G401.6 (cell line): ENCODE data around the gene RAB26.

Experiments
- FAIRE-seq: peaks from 2 replicates; lab custom pipeline; 2012; peaks lifted over from hg19 to GRCh38; lab: Jason Lieb, UNC

RAB26 gene

DNA sequence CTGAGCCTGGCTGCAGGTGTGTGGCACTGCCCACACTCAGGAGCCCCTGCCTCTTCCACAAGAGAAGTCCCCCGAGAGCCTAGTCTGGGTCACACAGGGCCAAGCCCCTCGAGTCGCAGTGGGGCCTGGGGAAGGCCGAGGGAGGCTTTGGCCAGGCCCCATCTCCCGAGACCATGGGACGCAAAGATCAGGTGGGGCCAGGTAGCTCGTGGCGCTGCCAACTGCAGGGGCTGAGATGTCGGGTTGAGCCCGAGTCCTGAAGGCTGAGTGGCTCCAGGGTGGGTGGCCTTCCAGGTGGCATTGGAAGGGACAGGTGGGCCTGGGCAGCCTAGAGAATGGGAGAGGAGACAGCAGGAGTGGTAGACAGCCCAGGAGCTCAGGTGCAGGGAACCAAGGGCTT, 13.5 kb downstream of the RAB26 start:
- FAIRE-seq: no peak

DNA sequence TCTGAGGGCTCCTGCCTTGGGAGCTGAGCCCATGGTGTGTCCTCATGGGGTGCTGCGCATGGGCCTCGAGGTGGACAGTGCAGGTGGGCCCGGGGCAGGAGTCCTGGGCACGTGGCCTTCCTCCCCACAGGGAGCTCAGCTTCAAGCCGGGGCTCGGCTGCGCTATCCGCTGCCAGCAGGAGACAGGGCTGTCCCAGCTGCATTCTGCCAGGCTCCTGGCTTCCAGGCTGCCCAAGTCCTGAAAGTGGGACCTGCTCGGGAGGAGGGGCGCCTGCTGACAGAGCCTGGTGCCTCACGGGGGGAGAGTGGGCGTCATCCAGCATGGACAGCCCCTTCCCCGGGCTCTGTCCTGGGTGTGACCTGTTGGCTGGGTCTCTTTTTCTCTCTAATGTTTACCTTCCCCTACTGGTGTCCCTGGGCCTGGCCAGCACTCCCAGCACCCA, 14.3 kb downstream of the RAB26 start:
- no peak for FAIRE-seq

DNA sequence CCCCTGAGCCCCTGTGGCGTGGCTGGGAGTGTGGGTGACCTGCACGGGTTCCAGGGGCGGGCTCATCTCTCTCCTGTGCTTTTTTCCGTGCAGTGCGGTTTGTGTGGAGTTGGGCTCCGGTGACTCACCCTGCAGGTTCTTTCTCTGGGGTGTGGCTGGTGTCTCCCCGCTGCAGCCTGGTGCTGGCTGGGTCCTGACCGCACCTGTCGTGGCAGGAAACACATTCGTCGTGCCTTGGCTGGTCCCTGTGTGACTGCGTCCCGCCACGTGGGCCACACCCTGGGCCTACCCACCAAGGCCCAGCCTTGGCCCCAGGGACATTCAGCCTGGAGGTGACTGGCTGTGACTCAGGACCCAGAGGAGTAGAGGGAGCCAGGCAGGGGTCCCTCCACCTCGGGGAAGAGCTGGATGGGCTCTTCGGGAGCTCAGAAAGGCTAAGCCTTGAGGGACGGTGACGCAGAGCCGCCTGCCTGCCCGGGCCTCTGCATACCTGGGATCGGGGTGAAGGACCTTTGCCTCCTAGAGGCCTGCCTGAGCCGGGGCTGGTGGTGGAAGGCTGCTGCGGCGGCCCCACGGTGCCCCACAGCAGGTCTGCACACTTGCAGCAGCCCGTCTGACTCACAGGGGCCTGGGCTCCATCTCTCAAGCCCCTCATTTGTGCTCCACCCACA, 14.9 kb downstream of the RAB26 start:
- FAIRE-seq: no peak

DNA sequence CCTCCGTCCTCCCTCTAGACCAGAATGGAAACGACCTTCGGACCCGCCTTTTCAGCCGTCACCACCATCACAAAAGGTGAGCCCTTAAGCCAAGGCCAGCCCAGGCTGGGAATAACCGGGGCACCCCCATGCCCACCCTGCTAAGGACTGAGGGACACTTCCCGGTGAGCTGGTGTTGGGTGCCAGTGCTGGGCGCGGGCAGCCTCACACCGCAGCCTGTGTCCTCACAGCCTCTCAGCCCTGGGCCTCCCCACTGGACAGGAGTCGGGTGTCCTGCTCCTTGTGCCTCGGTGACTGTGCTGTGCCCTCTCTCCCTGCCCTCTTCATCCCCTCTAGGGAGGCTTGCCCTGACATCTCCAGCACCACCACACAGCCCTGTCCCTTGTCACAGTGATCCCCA, 17.4 kb downstream of the RAB26 start:
- FAIRE-seq: no peak

DNA sequence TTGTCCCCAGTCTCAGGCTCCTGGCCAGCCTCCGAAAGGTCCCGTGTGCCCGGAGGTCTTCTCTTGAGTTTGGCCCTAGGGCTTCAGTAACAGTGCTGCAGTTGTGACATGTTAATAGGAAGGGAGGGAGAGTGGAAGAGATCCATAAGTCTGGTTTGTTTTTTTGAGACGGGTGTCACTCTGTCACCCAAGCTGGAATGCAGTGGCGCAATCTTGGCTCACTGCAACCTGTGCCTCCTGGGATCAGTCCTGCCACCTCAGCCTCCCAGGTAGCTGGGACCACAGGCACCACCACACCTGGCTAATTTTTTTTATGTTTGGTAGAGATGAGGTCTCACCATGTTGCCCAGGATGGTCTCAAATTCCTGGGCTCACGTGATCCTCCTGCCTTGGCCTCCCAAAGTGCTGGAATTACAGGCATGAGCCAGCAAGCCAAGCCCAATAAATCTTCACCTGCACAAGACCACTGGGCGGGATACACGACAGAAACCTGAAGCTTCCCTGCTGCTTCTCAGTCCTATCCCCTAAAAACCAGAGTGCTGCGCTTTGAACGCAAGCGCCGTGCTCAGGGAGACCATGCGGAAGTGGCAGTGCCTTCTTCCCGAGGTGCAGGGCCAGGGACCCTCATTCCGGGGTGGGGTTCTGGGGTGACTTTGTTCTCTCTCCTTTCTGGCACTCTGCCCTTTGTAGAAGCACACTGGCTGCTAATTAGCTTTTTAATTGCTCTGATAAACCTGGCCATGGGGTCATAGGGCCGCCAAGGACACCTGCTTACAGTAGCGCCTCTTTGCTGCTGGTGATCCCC, 18.0 kb downstream of the RAB26 start:
- FAIRE-seq: no peak

DNA sequence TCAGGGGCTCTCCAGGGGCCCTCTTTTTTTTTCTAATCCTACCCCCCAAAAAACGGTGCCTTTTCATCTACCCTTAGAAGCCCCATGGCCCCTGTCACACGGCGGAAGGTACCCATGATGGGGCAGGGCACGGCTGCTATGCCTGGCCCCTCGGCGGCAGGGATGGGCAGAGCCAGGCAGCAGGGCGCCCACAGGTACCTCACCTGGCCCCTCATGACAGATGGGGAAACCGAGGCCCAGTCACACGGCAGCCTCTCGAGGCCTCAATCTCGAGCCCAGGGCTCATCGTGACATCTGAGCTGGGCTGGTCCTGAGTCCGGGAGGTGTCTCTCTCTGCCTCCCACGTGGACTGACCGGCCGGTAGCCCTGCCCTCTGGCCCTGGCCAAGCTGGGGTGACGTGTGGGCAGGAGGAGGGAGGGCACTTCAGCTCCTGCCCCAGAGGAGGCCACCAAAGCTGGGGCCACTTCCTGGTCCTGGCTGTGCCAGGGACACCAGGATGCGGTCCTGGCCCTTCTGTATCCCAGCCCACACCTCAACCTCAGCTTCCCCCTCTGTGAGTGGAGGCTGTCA, 18.7 kb downstream of the RAB26 start:
- FAIRE-seq: no peak

DNA sequence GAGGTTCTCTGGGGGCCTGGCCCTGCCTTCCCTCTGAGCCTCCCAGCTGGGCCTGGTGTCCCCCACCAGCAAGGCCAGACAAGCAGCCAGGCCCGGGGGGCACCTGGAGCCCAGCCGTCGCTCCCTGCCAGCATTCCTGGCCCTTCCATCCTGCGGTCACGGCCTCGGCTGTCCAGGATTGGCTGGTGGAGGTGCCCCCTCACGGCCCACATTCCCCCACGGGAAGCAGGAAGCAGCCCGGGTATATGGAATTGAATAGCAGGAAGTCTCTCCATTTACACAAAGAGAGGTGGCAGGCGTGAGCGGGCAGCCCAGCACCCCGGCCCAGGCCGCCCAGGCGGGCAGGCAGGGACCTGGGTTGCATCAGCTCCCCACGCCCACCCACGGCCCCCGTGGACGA, 21.7 kb downstream of the RAB26 start:
- FAIRE-seq: no peak

DNA sequence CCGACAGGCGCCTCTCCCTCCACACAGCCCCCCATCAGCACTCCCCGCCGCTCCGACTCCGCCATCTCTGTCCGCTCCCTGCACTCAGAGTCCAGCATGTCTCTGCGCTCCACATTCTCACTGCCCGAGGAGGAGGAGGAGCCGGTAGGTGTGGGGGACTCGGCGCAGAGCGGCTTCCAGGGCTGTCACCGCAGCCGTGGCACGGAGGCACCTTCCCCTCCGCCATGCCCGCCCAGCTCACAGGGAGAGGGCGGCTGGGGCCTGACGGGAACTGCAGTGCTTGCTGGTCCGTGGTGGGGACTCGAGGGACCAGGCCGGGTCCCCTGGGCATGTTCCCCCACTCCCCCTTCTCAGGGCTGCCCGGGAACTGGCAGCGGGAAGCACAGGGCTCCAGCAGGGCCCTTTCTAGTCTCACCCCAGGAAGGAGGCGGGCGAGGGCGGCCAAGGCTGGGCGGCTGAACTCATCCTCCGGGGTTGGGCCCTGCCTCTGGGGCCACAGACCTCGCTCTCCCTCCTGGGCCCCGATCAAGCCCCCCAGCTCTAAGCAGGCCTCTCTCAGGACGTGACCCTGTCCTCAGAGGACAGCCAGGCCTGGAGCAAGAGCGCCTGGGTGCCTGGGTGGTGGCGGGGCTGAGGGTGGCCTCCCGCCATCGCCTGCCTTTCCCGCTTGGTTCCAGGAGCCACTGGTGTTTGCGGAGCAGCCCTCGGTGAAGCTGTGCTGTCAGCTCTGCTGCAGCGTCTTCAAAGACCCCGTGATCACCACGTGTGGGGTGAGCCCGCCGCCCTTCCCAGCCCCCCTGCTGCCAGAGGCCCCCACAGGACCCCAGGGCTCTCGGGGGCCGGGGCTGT, 22.4 kb downstream of the RAB26 start:
- FAIRE-seq: no peak

DNA sequence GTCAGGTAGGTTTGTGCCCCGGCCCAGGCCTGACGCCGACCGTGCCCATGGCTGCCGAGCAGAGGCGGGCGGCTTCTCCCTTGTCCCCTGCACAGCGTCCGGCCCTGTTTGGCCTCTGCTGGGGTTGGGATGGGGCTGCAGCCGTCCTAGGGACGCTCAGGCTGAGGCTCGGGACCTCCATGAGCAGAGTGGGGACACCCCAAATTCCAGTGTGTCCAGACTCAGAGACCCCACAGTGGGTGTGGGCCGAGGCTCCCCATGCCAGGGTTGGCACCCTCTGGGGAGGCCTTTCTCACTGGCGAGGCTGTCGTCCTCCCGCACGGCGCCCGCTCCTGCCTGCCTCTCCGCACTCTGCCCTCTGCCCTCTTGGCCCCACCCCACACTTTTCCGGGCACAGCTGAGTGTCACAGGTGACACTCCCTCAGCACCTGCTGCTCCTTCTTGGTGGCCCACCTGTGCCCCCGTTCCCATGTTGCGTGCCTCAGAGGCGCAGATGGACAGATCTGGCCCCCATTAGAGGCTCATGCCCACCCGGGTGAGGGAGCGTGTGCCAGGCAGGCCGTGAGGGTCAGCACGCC, 23.3 kb downstream of the RAB26 start:
- FAIRE-seq: no peak

DNA sequence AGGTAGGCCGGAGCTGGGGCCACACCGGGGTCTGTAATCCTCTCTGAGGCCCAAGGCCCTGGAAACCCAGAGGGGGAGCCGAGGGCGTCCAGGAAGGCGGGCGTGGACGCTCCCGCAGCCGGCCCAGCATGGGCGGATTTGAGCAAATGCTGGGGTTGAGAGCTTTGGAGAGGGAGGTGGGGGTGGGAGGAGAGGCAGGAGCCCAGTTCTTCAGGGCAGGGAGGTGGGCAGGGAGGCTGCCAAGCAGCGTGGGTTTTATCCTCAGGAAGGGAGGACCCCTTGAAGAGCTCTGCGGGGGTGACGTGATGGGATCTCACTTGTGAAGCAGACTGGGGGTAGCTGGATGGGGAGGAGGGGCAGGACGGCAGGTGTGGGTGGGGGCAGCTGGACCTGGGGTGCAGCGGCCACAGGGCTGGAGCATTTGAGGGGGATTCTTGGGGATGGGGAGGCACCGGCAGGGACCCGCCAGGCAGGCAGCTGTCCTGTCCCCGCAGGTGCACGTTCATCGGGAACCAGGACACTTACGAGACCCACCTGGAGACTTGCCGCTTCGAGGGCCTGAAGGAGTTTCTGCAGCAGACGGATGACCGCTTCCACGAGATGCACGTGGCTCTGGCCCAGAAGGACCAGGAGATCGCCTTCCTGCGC, 24.4 kb downstream of the RAB26 start:
- no peak for FAIRE-seq

DNA sequence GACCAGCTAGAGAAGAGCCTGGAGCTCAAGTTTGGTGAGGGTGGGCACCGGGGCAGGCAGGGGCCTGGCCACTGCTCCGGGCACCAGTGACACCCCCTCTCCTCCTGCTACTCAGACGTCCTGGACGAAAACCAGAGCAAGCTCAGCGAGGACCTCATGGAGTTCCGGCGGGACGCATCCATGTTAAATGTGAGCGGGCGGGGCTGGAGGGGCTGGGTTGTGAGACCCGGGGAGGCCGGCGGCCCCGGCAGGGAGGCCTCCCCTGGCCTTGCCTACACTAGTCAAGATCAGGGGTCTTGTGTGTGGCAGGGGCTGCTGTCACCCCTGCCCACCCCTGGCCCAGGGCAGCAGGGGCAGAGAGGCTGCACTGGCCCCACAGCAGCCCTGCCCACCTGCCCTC, 24.9 kb downstream of the RAB26 start:
- no peak for FAIRE-seq

DNA sequence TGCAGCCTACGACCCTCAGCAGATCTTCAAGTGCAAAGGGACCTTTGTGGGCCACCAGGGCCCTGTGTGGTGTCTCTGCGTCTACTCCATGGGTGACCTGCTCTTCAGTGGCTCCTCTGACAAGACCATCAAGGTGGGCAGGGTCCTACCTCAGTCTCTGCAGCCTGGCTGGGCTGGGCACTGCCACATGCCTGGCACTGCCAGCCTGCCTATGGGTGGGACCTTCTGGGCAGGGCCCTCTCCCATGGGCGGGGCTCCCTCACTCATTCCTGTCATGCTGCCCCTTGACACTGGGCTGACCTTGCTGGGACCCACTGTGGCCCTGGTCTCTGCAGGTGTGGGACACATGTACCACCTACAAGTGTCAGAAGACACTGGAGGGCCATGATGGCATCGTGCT, 25.5 kb downstream of the RAB26 start:
- no peak for FAIRE-seq

DNA sequence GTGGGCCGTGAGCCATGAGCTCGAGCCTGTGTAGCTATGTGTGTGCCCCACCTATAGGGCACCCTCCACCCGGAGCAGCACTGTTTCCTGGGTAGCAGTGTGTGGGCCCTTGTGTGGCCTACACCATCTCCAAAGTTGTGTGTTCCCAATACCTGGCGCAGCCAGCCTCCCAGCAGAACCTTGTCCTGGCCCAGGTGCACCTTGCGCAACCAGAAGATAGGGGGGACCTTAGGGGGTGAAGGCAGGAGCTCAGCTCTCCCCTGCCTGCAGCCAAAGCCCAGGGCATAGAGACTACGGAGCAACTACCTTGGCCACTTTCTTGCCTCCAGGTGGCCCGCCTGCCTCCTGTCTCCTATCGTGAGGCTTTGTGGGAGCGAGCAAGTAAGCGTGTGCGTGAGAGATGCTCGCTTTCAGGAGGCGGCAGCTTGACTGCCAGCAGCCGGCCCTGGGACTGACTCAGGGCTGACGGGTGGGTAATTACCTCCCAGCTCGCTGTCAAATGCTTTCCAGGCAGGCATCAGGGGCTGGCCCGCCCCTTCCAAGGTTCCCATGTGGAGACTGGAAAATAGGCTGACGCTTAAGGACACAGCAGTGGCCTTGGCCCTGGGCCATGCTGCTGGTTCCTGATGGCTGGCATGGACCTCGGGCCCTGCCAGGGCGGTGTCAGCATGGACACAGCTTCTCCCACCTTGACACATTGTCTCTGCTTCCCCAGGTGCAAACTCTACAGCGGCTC, 26.1 kb downstream of the RAB26 start:
- no peak for FAIRE-seq

DNA sequence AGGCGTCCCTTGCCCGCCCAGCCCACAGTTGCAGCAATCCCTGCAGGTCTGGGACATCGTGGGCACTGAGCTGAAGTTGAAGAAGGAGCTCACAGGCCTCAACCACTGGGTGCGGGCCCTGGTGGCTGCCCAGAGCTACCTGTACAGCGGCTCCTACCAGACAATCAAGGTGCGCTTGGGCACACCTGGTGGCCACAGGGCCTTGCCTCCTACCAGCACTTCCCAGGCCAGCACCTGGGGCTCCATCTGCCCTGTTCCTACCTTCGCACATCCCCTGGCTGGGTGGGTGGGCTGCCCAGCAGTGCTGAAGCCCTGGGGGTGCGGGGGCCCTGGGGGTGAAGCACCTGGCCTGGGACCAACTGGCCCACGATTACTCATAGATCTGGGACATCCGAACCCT, 27.0 kb downstream of the RAB26 start:
- FAIRE-seq: no peak

DNA sequence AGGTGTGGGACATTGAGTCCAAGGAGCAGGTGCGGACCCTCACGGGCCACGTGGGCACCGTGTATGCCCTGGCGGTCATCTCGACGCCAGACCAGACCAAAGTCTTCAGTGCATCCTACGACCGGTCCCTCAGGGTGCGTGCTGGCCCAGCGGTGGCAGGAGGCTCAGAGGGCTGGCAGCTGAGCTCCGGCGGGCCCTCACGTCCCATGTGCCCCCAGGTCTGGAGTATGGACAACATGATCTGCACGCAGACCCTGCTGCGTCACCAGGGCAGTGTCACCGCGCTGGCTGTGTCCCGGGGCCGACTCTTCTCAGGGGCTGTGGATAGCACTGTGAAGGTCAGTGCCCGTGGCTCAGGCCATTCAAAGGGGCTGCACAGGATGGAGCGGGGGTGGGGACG, 27.6 kb downstream of the RAB26 start:
- no peak for FAIRE-seq

DNA sequence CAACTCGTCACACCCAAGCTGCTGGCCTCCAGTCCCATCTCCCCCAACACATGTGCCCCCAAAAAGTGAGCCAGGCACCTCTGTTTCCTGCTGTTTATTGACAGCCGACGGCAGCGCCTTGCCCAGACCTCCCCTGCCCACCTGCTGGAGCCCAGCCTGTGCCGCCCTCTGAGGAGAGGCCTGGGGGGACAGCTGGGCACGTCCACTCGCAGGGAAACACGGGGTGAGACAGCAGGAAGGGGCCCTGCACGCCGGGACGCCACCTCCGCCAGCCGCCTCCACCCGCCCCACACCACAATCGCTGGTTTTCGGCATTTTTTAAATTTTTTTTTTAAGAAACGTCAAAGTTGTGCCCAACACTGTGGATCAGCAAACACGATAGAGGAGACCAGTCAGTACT, 28.7 kb downstream of the RAB26 start:
- no peak for FAIRE-seq

DNA sequence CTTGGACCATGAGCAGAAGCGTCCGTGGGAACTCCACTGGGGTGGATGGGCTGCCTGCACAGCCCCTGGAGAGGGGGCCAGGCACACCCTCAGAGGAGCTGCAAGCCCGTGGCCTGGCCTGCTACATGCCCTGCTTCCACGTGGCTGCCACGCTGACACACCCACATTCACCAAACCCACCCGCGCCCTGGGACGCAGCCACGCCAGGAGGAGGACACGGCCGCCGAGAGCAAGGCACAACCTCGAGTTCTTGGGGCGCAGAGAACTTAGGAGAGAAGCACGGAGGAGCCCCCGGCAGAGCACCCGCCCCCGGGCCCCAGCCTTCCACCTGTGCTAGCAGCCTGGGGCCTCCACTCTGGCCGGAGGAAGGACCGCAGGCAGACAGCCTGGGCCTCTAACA, 29.1 kb downstream of the RAB26 start:
- no peak for FAIRE-seq

DNA sequence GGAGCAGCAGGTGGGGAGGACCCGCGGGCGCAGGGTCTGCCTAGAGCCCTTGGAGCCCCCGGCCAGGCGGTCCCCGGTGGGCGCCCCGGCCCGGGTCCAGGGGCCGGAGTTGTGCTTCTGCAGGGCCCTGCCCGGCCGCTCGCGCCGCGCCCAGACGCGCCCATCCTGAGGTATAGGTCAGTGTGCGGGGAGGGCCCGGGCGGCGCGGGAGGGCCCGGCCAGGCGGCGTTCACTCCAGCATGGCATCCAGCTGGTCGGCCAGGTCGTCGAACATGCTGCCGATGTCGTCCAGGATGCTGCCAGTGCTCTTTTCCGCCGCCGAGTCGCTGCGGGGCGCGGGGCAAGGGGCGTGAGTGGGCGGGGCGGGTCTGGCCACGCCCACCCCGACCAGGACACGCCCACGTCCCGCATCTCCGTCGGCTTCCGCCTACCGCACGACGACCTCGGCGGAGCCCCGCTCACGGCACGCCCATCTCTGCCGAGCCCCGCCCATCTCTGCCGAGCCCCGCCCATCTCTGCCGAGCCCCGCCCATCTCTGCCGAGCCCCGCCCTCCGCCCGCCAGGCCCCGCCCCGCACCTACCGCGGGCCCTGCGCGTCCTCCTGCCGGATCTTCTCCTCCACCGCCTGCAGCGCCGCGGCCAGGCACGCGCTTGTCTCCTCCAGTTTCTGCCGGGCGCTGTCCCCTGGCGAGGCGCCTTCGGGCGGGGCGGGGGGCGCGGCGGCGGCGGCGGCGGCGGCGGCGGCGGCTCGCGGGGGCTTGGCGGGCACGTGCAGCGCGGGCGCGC, 30.1 kb downstream of the RAB26 start:
- no peak for FAIRE-seq

DNA sequence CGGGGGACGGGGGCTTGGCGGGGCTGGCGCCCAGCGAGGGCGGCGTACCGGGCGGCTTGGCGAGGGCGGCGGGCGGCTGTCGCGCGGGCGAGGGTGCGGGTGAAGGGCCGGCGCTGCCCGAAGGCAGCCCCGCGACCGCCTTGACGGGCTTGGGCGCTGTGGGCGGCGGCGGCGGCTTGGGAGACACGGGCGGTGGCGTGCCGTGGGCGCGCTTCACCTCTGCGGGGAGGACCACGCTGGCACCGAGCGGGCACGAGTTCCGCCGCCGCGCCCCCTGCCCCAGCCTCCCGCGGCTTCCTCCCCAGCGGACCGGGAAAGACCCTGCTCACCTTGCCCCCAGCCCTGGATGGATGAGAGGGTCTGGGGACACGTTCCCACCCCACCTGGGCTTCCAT, 30.7 kb downstream of the RAB26 start:
- FAIRE-seq: no peak

DNA sequence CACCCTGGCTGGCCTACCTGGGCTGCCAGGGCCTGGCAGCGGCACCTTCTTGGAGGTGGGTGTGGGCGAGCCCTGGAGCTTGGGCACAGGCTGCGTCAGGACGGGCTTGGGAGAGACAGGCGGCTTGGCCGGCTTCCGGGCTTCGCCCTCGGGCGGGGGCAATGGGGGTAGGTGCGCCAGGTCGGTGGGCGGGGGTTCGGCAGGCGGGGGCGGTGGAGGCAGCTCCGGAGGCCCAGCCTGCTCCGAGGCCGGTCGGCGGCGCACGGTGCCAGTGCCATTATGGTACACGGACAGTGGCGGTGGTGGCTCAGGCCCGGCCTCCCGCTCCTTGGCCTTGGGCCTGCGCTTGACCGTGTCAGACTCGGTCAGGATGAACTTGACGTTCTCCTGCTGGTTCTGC, 31.2 kb downstream of the RAB26 start:
- FAIRE-seq: no peak
